HEK293 (cell line): Measurements from ENCODE around the gene METTL5.

Source experiments
- CTCF ChIA-PET: fragments of 350-600 bp; formaldehyde crosslinking; extraction: SDS; loops from one replicate; lab custom pipeline; 2021; ENCODE audit warnings: antibody characterized with exemption; lab: Yijun Ruan, JAX
- POLR2A ChIA-PET: fragments of 300-600 bp; formaldehyde crosslinking; extraction: SDS; loops from one replicate; lab custom pipeline; 2020; ENCODE audit warnings: antibody characterized with exemption, inconsistent platforms; lab: Yijun Ruan, JAX
- H3K27ac ChIP-seq: fragments of 200-500 bp; sonication (Bioruptor generic); 2 replicates; pipeline ENCODE4 v1.5.1; 2014; ENCODE audit warnings: low read depth, low read length, control low read depth, inconsistent platforms; ENCODE audit errors: extremely low read depth
- H3K36me3 ChIP-seq, 2 experiments: fragments of 200-500 bp in 1 of 2; sonication (Bioruptor generic) in 1 of 2; 1 replicate in 1 of 2; 2 replicates in 1 of 2; pipeline ENCODE4 v1.5.1; 2014 to 2017; ENCODE audit warnings: inconsistent platforms in 2 of 2, low read length in 2 of 2; ENCODE audit not compliant: control insufficient read depth in 2 of 2, insufficient read depth in 1 of 2
- H3K4me1 ChIP-seq: fragments of 200-500 bp; sonication (Bioruptor generic); 2 replicates; pipeline ENCODE4 v1.5.1; 2014; ENCODE audit warnings: mild to moderate bottlenecking, low read length, inconsistent platforms; ENCODE audit not compliant: control insufficient read depth, insufficient read depth
- H3K4me3 ChIP-seq: 2 replicates; pipeline ENCODE4 v1.5.1; 2011; ENCODE audit warnings: low read depth, mild to moderate bottlenecking, control low read depth, low read length, moderate library complexity
- H3K9me3 ChIP-seq: fragments of 200-500 bp; sonication (Bioruptor generic); 2 replicates; pipeline ENCODE4 v1.5.1; 2014; ENCODE audit warnings: low read depth, low read length, inconsistent platforms; ENCODE audit not compliant: control insufficient read depth, insufficient read depth
- HOXC10 ChIP-seq: sonication (generic); formaldehyde crosslinking; IDR thresholded peaks from 2 replicates; pipeline ENCODE4 v1.8.1; 2023; ENCODE audit warnings: mild to moderate bottlenecking, missing genetic modification reagents
- KLF7 ChIP-seq: fragments of 450-650 bp; formaldehyde crosslinking; IDR thresholded peaks from 2 replicates; pipeline ENCODE4 v1.5.1; 2016; ENCODE audit warnings: missing biosample characterization, missing genetic modification characterization, borderline replicate concordance
- MYNN ChIP-seq: fragments of 450-650 bp; formaldehyde crosslinking; IDR thresholded peaks from 2 replicates; pipeline ENCODE4 v1.5.1; 2016; ENCODE audit warnings: missing biosample characterization, missing genetic modification characterization, borderline replicate concordance
- OSR2 ChIP-seq: fragments of 450-650 bp; formaldehyde crosslinking; IDR thresholded peaks from 2 replicates; pipeline ENCODE4 v1.5.1; 2016; ENCODE audit warnings: missing biosample characterization, missing genetic modification characterization
- SALL2 ChIP-seq: fragments of 450-650 bp; formaldehyde crosslinking; IDR thresholded peaks from 2 replicates; pipeline ENCODE4 v1.5.0; 2017; ENCODE audit warnings: missing biosample characterization, mild to moderate bottlenecking, missing genetic modification characterization, borderline replicate concordance
- TSHZ1 ChIP-seq: fragments of 450-650 bp; formaldehyde crosslinking; IDR thresholded peaks from 2 replicates; pipeline ENCODE4 v1.5.1; 2016; ENCODE audit warnings: missing biosample characterization, missing genetic modification characterization, borderline replicate concordance
- ZFP37 ChIP-seq: fragments of 450-650 bp; formaldehyde crosslinking; IDR thresholded peaks from 2 replicates; pipeline ENCODE4 v1.5.1; 2016; ENCODE audit warnings: missing biosample characterization, missing genetic modification characterization
- ZNF174 ChIP-seq: fragments of 450-650 bp; formaldehyde crosslinking; IDR thresholded peaks from 2 replicates; pipeline ENCODE4 v1.5.0; 2017; ENCODE audit warnings: missing biosample characterization, mild to moderate bottlenecking, missing genetic modification characterization
- ZNF274 ChIP-seq, 2 experiments: fragments of 200-500 bp in 1 of 2; fragments of 450-650 bp in 1 of 2; sonication (Bioruptor generic) in 1 of 2; formaldehyde crosslinking in 1 of 2; IDR thresholded peaks; 2 replicates each; pipeline versions ENCODE4 v1.5.1 to v1.6.1; 2014 to 2016; ENCODE audit warnings: borderline replicate concordance in 1 of 2, inconsistent platforms in 1 of 2, low read length in 1 of 2, missing biosample characterization in 1 of 2, missing genetic modification characterization in 1 of 2
- ZNF664 ChIP-seq: fragments of 450-650 bp; formaldehyde crosslinking; IDR thresholded peaks from 2 replicates; pipeline ENCODE4 v1.5.1; 2016; ENCODE audit warnings: missing biosample characterization, missing genetic modification characterization
- ZNF843 ChIP-seq: fragments of 450-650 bp; formaldehyde crosslinking; IDR thresholded peaks from 2 replicates; pipeline ENCODE4 v1.5.1; 2016; ENCODE audit warnings: missing biosample characterization, missing genetic modification characterization
- ZSCAN23 ChIP-seq: fragments of 450-650 bp; formaldehyde crosslinking; IDR thresholded peaks from 2 replicates; pipeline ENCODE4 v1.5.1; 2016; ENCODE audit warnings: missing biosample characterization, missing genetic modification characterization
- TF ChIP-seq, protein P1 (sequence below): fragments of 450-650 bp; IDR thresholded peaks from 2 replicates; pipeline ENCODE4 v1.5.1; 2018; ENCODE audit warnings: missing biosample characterization, mild to moderate bottlenecking, missing genetic modification characterization
- TF ChIP-seq, protein P2 (sequence below): fragments of 450-650 bp; formaldehyde crosslinking; IDR thresholded peaks from 2 replicates; pipeline ENCODE4 v1.5.1; 2016; ENCODE audit warnings: missing biosample characterization, missing genetic modification characterization
- TF ChIP-seq, protein P3 (sequence below): fragments of 450-650 bp; formaldehyde crosslinking; IDR thresholded peaks from 2 replicates; pipeline ENCODE4 v1.5.1; 2017; ENCODE audit warnings: missing biosample characterization, missing genetic modification characterization
- TF ChIP-seq, protein P4 (sequence below): fragments of 450-650 bp; formaldehyde crosslinking; IDR thresholded peaks from 2 replicates; pipeline ENCODE4 v1.5.1; 2016; ENCODE audit warnings: missing biosample characterization, missing genetic modification characterization

Gene METTL5

GRCh38 chr2:169839954-169840746 lies 15.4 kb upstream of the METTL5 start (continued):
- TF ChIP-seq TSHZ1 (tag by site-specific recombination): no peak
- TF ChIP-seq MYNN: no peak
- TF ChIP-seq ZNF174 (tag by site-specific recombination): no peak
- no peak for TF ChIP-seq SALL2 (tag by site-specific recombination)
- TF ChIP-seq ZNF843 (tag by site-specific recombination): no peak

GRCh38 chr2:169838743-169839489 lies 14.2 kb upstream of the METTL5 start:
- Histone ChIP-seq H3K36me3 (peaks cover 3 to 8% of the 10 kb centered on the region in 2 experiments; a peak in 2 of 3 replicates), H3K4me1 (no peaks in the 10 kb centered on the region), H3K9me3 (no peaks in the 10 kb centered on the region), H3K27ac (no peak overlapping the region), H3K4me3 (no peak overlapping the region)
- no peak for TF ChIP-seq HOXC10
- no peak for TF ChIP-seq ZNF274 (IDR thresholded peaks at IDR 0.05; ENCODE audit: low read length)
- TF ChIP-seq ZNF274 (tag by site-specific recombination; IDR thresholded peaks at IDR 0.05; ENCODE audit: borderline replicate concordance): no peak
- TF ChIP-seq, protein P1, sequence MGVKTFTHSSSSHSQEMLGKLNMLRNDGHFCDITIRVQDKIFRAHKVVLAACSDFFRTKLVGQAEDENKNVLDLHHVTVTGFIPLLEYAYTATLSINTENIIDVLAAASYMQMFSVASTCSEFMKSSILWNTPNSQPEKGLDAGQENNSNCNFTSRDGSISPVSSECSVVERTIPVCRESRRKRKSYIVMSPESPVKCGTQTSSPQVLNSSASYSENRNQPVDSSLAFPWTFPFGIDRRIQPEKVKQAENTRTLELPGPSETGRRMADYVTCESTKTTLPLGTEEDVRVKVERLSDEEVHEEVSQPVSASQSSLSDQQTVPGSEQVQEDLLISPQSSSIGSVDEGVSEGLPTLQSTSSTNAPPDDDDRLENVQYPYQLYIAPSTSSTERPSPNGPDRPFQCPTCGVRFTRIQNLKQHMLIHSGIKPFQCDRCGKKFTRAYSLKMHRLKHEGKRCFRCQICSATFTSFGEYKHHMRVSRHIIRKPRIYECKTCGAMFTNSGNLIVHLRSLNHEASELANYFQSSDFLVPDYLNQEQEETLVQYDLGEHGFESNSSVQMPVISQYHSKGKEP (tag by site-specific recombination): no peak
- TF ChIP-seq, protein P2, sequence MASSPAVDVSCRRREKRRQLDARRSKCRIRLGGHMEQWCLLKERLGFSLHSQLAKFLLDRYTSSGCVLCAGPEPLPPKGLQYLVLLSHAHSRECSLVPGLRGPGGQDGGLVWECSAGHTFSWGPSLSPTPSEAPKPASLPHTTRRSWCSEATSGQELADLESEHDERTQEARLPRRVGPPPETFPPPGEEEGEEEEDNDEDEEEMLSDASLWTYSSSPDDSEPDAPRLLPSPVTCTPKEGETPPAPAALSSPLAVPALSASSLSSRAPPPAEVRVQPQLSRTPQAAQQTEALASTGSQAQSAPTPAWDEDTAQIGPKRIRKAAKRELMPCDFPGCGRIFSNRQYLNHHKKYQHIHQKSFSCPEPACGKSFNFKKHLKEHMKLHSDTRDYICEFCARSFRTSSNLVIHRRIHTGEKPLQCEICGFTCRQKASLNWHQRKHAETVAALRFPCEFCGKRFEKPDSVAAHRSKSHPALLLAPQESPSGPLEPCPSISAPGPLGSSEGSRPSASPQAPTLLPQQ (tag by site-specific recombination): no peak
- TF ChIP-seq, protein P3, sequence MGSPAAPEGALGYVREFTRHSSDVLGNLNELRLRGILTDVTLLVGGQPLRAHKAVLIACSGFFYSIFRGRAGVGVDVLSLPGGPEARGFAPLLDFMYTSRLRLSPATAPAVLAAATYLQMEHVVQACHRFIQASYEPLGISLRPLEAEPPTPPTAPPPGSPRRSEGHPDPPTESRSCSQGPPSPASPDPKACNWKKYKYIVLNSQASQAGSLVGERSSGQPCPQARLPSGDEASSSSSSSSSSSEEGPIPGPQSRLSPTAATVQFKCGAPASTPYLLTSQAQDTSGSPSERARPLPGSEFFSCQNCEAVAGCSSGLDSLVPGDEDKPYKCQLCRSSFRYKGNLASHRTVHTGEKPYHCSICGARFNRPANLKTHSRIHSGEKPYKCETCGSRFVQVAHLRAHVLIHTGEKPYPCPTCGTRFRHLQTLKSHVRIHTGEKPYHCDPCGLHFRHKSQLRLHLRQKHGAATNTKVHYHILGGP (tag by site-specific recombination): no peak
- TF ChIP-seq OSR2: no peak
- no peak for TF ChIP-seq ZNF664 (tag by site-specific recombination)
- TF ChIP-seq KLF7 (tag by site-specific recombination): no peak
- no peak for TF ChIP-seq ZFP37
- TF ChIP-seq ZSCAN23 (tag by site-specific recombination): no peak
- TF ChIP-seq, protein P4, sequence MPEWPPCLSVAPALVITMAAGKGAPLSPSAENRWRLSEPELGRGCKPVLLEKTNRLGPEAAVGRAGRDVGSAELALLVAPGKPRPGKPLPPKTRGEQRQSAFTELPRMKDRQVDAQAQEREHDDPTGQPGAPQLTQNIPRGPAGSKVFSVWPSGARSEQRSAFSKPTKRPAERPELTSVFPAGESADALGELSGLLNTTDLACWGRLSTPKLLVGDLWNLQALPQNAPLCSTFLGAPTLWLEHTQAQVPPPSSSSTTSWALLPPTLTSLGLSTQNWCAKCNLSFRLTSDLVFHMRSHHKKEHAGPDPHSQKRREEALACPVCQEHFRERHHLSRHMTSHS (tag by site-specific recombination): no peak
- CTCF ChIA-PET: interaction anchor here (1.0 kb wide), 1 partner anchor 15 kb away, joined by 3 read pairs; no protein-coding TSS in a partner anchor
- POLR2A ChIA-PET: interaction anchor here (1.0 kb wide), 1 partner anchor 11 kb away, joined by 3 read pairs; no protein-coding TSS in a partner anchor
